CD1c-positive myeloid dendritic cell (primary cell): Measurements from ENCODE around the gene CSPG4.
"Not testable (repeated sequence)": the region's sequence is repeated elsewhere in the genome, so short reads cannot be mapped to it uniquely, and the experiment has no call there.

Source experiments
- DNase-seq: peaks from one replicate; pipeline ENCODE4 v3.0.0-alpha.2; 2016; ENCODE audit errors: extremely low spot score

CSPG4 gene

GRCh38 chr15:75648156-75649000, 64.3 kb downstream of the CSPG4 start:
- DNase-seq, result peak; percentile 36

DNA sequence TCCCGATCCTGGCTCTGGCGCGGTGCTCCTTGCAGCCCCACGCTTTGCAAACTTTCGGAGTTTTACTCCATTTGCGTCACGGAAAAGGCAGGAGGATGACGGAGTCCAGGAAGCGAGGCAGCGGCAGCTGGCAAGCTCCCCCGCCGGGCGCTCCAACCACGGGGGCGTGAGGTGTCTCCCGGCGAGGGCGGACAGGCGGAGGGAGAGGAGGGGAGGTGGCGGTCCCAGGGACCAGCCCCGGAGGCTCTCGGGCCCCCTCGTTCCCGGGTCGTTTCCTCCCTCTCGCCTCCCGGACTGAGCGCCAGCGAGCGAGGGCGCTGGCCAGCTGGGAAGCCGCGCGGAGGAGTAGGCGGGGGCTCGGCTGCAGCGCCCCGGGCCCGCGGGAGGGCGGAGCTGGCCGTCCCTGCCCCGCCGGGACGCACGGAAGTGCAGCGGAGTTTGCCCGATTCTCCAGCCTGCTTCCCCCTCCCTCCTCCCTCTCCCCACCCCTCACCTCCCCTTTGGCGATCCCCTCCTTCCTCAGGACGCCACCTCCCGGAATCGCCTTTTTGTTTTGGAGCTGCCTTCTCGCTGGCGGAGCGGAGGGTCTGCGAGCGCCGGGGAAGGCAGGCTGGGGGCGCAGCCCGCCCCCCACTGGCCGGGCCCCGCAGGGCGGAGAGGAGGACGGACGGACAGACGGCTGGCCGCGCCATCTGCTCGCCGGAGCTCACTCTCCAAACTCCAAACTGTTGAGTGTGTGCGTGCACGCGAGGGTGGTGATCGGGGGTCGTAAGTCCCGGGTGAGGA, 65.1 kb downstream of the CSPG4 start, which contains the start of gene SNX33:
Gene SNX33 (plus strand): TSS at position 543 of the 786 bp plus-strand sequence. CDS start 1,191 bp downstream, outside the sequence.
- peak; percentile 80 for DNase-seq

- DNase-seq, result peak; percentile 56
Observed at GRCh38 chr15:75646944-75647364, 65.7 kb downstream of the CSPG4 start.

DNA sequence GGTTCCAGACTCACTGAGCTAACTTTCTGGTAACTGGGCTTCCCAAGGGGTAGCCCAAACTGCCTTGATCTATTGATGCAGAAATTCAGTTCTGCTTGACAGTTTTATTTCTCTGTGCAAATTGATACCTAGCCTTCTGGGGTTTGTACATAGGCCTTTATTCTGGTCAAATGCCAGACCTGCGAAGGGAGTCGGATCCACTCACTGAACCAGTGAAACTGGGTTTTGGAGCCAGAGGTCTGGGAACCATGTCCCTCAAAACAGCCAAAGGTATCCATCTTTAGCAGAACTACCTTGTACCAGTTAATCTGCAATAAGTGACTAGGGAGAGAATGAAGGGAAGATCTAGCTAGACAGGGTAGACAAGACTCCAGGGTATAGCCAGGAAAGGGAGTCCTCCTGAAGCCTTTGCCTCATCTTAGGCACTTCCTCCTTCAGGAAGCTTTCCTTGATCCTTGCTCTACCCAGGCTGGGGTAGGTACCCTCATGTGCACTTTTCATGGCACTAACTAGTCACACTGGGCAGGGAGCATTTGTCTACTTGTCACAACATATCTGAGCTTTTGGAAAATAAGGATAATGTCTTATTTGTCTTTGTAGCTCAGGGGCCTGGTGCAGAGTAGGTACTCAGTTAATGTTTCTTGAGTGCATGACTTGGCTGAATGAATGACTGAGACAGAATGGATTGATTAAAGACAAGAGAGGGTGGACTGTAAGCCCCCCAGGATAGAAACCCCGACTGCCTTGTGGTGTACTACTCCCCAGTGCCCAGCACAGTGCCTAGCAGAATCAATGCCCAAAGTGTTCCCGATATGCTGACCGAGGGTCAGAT, 66.3 kb downstream of the CSPG4 start:
- no peak for DNase-seq

DNA sequence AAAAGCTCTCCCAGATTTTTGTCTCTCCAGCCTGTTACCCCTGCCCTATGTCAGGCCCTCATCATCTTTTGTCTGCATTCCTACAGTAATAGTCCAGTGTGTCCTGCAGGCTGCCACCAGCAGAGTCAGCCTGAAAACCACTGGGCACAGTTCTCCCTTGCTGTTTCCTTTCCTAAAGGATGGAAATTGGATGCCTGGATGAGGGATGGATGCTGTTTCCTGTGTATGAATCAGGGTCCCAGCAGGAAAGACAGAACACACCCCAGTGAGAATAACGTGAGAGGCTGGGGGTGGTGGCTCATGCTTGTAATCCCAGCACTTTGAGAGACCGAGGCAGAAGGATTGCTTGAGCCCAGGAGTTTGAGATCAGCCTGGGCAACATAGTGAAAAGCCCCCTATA, 68.3 kb downstream of the CSPG4 start:
- DNase-seq, result no peak

DNA sequence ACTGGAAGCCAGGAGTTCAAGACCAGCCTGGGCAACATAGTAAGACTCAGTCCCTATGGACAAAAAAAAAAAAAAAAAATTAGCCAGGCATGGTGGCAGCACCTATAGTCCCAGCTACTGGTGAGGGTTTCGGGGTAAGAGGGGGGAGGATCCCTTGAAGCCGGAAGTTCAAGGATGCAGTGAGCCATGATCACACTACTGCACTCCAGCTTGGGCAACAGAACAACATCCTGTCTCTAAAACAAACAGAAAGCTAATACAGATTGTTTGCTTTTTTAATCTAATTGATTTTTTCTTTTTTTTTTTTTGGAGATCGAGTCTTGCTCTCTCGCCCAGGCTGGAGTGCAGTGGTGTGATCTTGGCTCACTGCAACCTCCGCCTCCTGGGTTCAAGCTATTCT, 71.0 kb downstream of the CSPG4 start:
- no peak for DNase-seq

GRCh38 chr15:75641179-75641503, 71.5 kb downstream of the CSPG4 start:
- no peak for DNase-seq

GRCh38 chr15:75640483-75641178, 72.0 kb downstream of the CSPG4 start:
- DNase-seq, result peak; percentile 37

DNA sequence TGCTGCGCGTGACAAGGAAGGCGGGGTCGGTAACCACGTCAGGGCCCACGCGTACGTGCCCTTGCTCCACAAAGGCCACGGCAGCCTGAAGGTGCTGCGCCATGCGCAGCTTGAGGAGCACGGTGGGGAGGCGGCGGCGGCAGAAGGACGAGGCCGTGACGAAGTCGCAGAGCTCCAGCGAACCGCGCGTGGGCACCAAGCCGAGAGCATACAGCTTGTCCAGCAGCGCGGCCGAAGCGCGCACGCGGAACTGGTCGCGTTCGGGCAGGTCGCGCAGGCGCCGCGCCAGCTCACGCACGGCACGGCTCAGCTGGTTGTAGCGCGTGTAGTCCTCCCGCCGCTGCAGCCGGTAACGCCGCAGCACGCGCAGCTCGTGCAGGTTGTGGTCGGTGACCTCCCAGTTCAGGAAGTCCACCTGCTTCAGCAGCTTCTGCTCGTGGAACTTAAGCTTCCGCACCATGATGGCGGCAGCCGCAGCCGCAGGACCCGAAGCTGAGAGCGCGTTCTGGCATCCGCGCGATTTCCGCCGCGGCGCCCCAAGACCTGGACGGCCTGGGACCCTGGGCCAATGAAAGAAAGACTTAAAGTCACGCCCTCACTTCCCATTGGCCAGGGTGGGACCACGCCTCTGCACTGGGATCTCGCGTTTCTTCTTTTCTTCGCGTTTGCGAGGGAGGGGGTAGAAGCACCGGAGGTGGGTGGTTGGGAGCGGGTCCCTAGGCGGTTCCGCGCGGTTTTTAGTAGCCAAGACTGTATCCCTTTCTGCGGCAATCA, 72.8 kb downstream of the CSPG4 start, which contains the start of gene IMP3:
Gene IMP3 (minus strand): TSS at position 516 of the 774 bp plus-strand sequence. CDS start 56 bp downstream, at position 460.
- peak; percentile 99 for DNase-seq

GRCh38 chr15:75639191-75639708, 73.4 kb downstream of the CSPG4 start:
- peak; percentile 47 for DNase-seq

GRCh38 chr15:75637245-75638009, 75.2 kb downstream of the CSPG4 start:
- DNase-seq, result no peak

DNA sequence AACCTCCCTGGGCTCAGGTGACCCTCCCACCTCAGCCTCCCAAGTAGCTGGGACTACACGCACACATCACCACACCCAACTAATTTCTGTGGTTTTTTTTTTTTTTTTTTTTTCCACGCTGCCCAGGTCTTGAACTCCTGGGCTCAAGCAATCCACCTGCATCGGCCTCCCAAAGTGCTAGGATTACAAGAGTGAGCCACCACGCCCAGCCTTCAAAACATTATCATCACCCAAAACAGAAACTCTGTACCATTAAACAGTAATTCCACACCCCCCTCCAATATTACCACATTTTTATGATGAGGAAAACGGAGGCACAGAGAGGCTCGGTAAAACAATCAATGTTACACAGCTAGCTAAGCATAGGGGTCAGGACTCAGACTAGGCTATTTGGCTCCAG, 76.6 kb downstream of the CSPG4 start:
- no peak for DNase-seq

DNA sequence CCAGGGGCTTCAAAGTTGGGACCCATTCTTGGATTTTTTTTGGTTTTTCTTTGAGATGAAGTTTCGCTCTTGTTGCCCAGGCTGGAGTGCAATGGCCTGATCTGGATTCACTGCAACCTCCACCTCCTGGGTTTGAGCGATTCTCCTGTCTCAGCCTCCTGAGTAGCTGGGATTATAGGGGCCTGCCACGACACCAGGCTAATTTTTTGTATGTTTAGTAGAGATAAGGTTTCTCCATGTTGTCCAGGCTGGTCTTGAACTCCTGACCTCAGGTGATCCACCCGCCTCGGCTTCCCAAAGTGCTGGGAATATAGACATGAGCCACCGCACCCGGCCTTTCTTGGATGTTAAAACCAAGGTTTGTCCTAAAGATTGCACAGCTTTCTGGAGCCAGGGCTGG, 78.7 kb downstream of the CSPG4 start:
- not testable (repeated sequence) for DNase-seq

GRCh38 chr15:75631935-75632334, 80.7 kb downstream of the CSPG4 start:
- no peak for DNase-seq

DNA sequence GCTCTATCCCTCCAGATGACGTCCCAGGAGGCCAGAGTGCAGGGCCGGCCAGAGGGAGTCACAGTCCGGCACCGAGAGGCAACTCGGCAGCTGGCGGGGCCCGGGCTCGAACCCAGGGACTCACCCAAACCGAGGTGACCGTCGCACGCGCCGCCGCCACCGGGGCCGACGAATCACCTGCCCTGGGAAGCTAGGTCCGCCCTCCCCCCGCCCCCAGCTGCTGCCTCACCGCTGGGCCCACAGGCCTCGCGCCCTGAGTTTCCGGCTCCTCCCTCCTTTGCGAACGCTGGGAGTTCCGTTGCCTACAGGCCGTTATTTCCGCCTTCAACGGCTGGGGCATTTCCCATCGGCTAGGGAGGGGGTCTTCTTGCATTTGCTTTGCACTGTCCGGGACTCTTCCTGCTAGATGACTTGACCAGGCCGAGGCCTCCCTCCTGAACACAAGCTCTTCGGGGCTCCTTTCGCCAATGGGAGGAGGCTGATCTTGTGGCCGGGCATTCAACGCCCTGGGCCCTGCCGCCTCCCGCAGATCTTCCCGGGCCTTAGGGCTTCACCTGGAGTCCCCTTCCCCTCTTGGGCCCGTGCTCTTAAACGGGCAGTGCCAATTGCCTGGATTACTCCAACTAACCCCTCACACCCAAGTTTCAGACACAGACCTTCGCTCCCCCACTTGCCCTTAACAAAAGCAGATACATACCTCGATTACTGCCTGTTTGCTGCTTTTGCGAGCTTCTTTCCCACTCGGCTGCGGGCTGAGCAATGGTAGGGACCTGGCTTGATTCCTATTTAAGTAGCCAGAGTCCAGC, 86.9 kb downstream of the CSPG4 start, which contains the start of gene SNUPN:
Gene SNUPN (minus strand): TSS at position 184 of the 806 bp plus-strand sequence. CDS start 4,674 bp downstream, outside the sequence.
- peak; percentile 96 for DNase-seq
